Measurements from ENCODE around the gene C21orf91. TPM values are rescaled to one million over a fixed set of nuclear protein-coding genes. Genes with fewer than 3 reads are reported as not detected.

The C21orf91 gene
- total and polyA plus RNA-seq, 2 experiments from 2014 or later: 11.2 to 12.7 TPM

- Histone ChIP-seq H3K4me3 (no peak overlapping the region), H3K27ac (no peak overlapping the region), H3K4me1 (ENCODE audit: low read depth) (peaks cover 14% of the 10 kb centered on the region), H3K36me3 (peaks cover 47% of the 10 kb centered on the region), H3K9me3 (ENCODE audit: low read depth) (no peaks in the 10 kb centered on the region), H3K27me3 (no peaks in the 10 kb centered on the region)
- TF ChIP-seq CTCF (IDR thresholded peaks at IDR 0.05; ENCODE audit: low read depth, low read length): no peak
- DNase-seq (ENCODE audit: low read depth in 1 of 2, low spot score in 1 of 2): no peak
These were observed 5.8 kb downstream of the C21orf91 start for GRCh38 chr21:17813353-17813752.

GRCh38 chr21:17805966-17806365 is 13.2 kb downstream of the C21orf91 start:
- H3K4me3 ChIP-seq: no peak overlapping the region
- no peak overlapping the region for H3K27ac ChIP-seq
- peaks cover 11% of the 10 kb centered on the region for H3K4me1 ChIP-seq (ENCODE audit: low read depth)
- no peaks in the 10 kb centered on the region for H3K27me3 ChIP-seq
- TF ChIP-seq CTCF (IDR thresholded peaks at IDR 0.05; ENCODE audit: low read depth, low read length): no peak
- DNase-seq (ENCODE audit: low read depth in 1 of 2, low spot score in 1 of 2): no peak
- peaks cover 22% of the 10 kb centered on the region for H3K36me3 ChIP-seq
- no peaks in the 10 kb centered on the region for H3K9me3 ChIP-seq (ENCODE audit: low read depth)

GRCh38 chr21:17803536-17803935 is 15.6 kb downstream of the C21orf91 start:
- Histone ChIP-seq H3K9me3 (ENCODE audit: low read depth) (no peaks in the 10 kb centered on the region), H3K36me3 (peaks cover 3% of the 10 kb centered on the region), H3K27me3 (no peaks in the 10 kb centered on the region), H3K27ac (no peak overlapping the region), H3K4me1 (ENCODE audit: low read depth) (peaks cover 21% of the 10 kb centered on the region), H3K4me3 (no peak overlapping the region)
- peak in 1 of 2 donors; percentile 57 for DNase-seq (ENCODE audit: low read depth in 1 of 2, low spot score in 1 of 2)
- TF ChIP-seq CTCF (IDR thresholded peaks at IDR 0.05; ENCODE audit: low read depth, low read length): no peak

GRCh38 chr21:17802572-17802971 is 16.6 kb downstream of the C21orf91 start:
- peak in 1 of 2 donors; percentile 22 for DNase-seq (ENCODE audit: low read depth in 1 of 2, low spot score in 1 of 2)
- no peaks in the 10 kb centered on the region for H3K36me3 ChIP-seq
- H3K4me3 ChIP-seq: no peak overlapping the region
- H3K27me3 ChIP-seq: no peaks in the 10 kb centered on the region
- no peaks in the 10 kb centered on the region for H3K9me3 ChIP-seq (ENCODE audit: low read depth)
- peaks cover 21% of the 10 kb centered on the region for H3K4me1 ChIP-seq (ENCODE audit: low read depth)
- TF ChIP-seq CTCF (IDR thresholded peaks at IDR 0.05; ENCODE audit: low read depth, low read length): no peak
- H3K27ac ChIP-seq: no peak overlapping the region

- Histone ChIP-seq H3K27me3 (no peaks in the 10 kb centered on the region), H3K9me3 (ENCODE audit: low read depth) (no peaks in the 10 kb centered on the region), H3K4me1 (ENCODE audit: low read depth) (peaks cover 18% of the 10 kb centered on the region), H3K4me3 (no peak overlapping the region), H3K36me3 (peaks cover 13% of the 10 kb centered on the region), H3K27ac (no peak overlapping the region)
- no peak for TF ChIP-seq CTCF (IDR thresholded peaks at IDR 0.05; ENCODE audit: low read depth, low read length)
- DNase-seq (ENCODE audit: low read depth in 1 of 2, low spot score in 1 of 2): no peak
These were observed 19.6 kb downstream of the C21orf91 start for GRCh38 chr21:17799414-17800164.

All from cardiac muscle cell (in vitro differentiated cells and primary cell).